HepG2 (cell line): ENCODE data around the gene ADCK2. TPM values are rescaled to one million over a fixed set of nuclear protein-coding genes. Genes with fewer than 3 reads are reported as not detected.

ENCODE experiments used
- BORCS8-MEF2B ChIP-seq: sonication (generic); formaldehyde crosslinking; IDR thresholded peaks from 2 replicates; pipeline ENCODE4 v1.8.0; 2022; ENCODE audit warnings: mild to moderate bottlenecking, missing genetic modification reagents
- CREBL2 ChIP-seq: sonication (generic); formaldehyde crosslinking; IDR thresholded peaks from 2 replicates; pipeline ENCODE4 v1.8.1; 2023; ENCODE audit warnings: missing genetic modification reagents, mild to moderate bottlenecking, borderline replicate concordance
- CSRNP2 ChIP-seq: sonication (generic); formaldehyde crosslinking; conservative IDR thresholded peaks from 2 replicates; pipeline ENCODE4 v1.8.0; 2022; ENCODE audit warnings: low read depth, missing genetic modification reagents
- DZIP1 ChIP-seq: sonication (generic); formaldehyde crosslinking; IDR thresholded peaks from 2 replicates; pipeline ENCODE4 v1.5.0; 2020; ENCODE audit warnings: mild to moderate bottlenecking, missing genetic modification reagents
- IKZF5 ChIP-seq: IDR thresholded peaks from 2 replicates; pipeline ENCODE4 v1.6.1; 2018; ENCODE audit warnings: missing genetic modification reagents, mild to moderate bottlenecking, missing compliant biosample characterization
- KAT2B ChIP-seq: fragments of 150-350 bp; IDR thresholded peaks from 2 replicates; pipeline ENCODE4 v1.6.1; 2014; ENCODE audit warnings: low read depth, low read length, borderline replicate concordance
- PATZ1 ChIP-seq: sonication (generic); formaldehyde crosslinking; IDR thresholded peaks from 2 replicates; pipeline ENCODE4 v1.4.0; 2020; ENCODE audit warnings: missing genetic modification reagents
- POLR2G ChIP-seq: fragments of 200-400 bp; formaldehyde crosslinking; IDR thresholded peaks from 2 replicates; pipeline ENCODE4 v1.6.1; 2018; ENCODE audit warnings: mild to moderate bottlenecking, low read depth, low read length, moderate library complexity
- THAP11 ChIP-seq: IDR thresholded peaks from 2 replicates; pipeline ENCODE4 v1.6.1; 2016; ENCODE audit warnings: missing biosample characterization, missing genetic modification reagents
- ZFP82 ChIP-seq: sonication (generic); formaldehyde crosslinking; IDR thresholded peaks from 2 replicates; pipeline ENCODE4 v1.5.1; 2020; ENCODE audit warnings: mild to moderate bottlenecking, missing genetic modification reagents, borderline replicate concordance
- ZFP90 ChIP-seq: sonication (generic); formaldehyde crosslinking; IDR thresholded peaks from 2 replicates; pipeline ENCODE4 v1.8.0; 2022; ENCODE audit warnings: missing genetic modification reagents, mild to moderate bottlenecking, inconsistent platforms, borderline replicate concordance
- ZNF256 ChIP-seq: sonication (generic); formaldehyde crosslinking; conservative IDR thresholded peaks from 2 replicates; pipeline ENCODE4 v1.4.0; 2020; ENCODE audit warnings: missing genetic modification reagents
- ZNF263 ChIP-seq: sonication (generic); formaldehyde crosslinking; IDR thresholded peaks from 2 replicates; pipeline ENCODE4 v1.4.0; 2020; ENCODE audit warnings: missing genetic modification reagents
- ZNF296 ChIP-seq: sonication (generic); formaldehyde crosslinking; conservative IDR thresholded peaks from 2 replicates; pipeline ENCODE4 v1.5.0; 2020; ENCODE audit warnings: mild to moderate bottlenecking, missing genetic modification reagents
- ZNF547 ChIP-seq: sonication (generic); formaldehyde crosslinking; IDR thresholded peaks from 2 replicates; pipeline ENCODE4 v1.5.1; 2020; ENCODE audit warnings: mild to moderate bottlenecking, missing genetic modification reagents
- ZNF619 ChIP-seq: sonication (generic); formaldehyde crosslinking; IDR thresholded peaks from 2 replicates; pipeline ENCODE4 v1.4.0; 2020; ENCODE audit warnings: mild to moderate bottlenecking, missing genetic modification reagents
- ZNF691 ChIP-seq: sonication (generic); formaldehyde crosslinking; IDR thresholded peaks from 2 replicates; pipeline ENCODE4 v1.4.0; 2020; ENCODE audit warnings: missing genetic modification reagents, low read depth, mild to moderate bottlenecking, borderline replicate concordance
- ZNF740 ChIP-seq: sonication (generic); formaldehyde crosslinking; IDR thresholded peaks from 2 replicates; pipeline ENCODE4 v1.4.0; 2020; ENCODE audit warnings: missing genetic modification reagents
- ZNF747 ChIP-seq: sonication (generic); formaldehyde crosslinking; IDR thresholded peaks from 2 replicates; pipeline ENCODE4 v1.8.1; 2023; ENCODE audit warnings: missing genetic modification reagents, mild to moderate bottlenecking, borderline replicate concordance
- ZNF776 ChIP-seq: sonication (generic); formaldehyde crosslinking; IDR thresholded peaks from 2 replicates; pipeline ENCODE4 v1.4.0; 2020; ENCODE audit warnings: mild to moderate bottlenecking, missing genetic modification reagents
- polyA plus RNA-seq, 8 experiments: library from polyadenylated mRNA; depleted of rRNA in 3 of 8; stranded (reverse) in 7 of 8; unstranded in 1 of 8; fragments of >200 nt; fragmentation: Illumina TruSeq in 4 of 8; extraction: Trizol in 4 of 8; gene quantifications; 2 replicates each; pipeline versions ENCODE4 v1.2.1 to v1.2.3, GENCODE V29; 2011 to 2016; ENCODE audit warnings: low read depth in 4 of 8, missing spikeins in 1 of 8, mixed read lengths in 1 of 8; ENCODE audit not compliant: insufficient read depth in 1 of 8
- total RNA-seq, 5 experiments: library from RNA; depleted of rRNA; stranded (reverse); fragments of >200 nt; fragmentation: Illumina TruSeq; extraction: Trizol; gene quantifications; 2 replicates each; pipeline ENCODE4 v1.2.3, GENCODE V29; 2016; ENCODE audit warnings: low read depth in 1 of 5

Gene ADCK2
- total and polyA plus RNA-seq, 2 of the 13 experiments (the other 11 are each of a cell fraction or from before 2014, with no cell fraction given) = 8.6 to 18.8 TPM

GRCh38 chr7:140653319-140654108 is 19.2 kb upstream of the ADCK2 start (continued):
- no peak for TF ChIP-seq ZNF776 (CRISPR knock-in tag)
- no peak for TF ChIP-seq ZNF296 (CRISPR knock-in tag)
- no peak for TF ChIP-seq BORCS8-MEF2B (CRISPR knock-in tag)
- no peak for TF ChIP-seq KAT2B
- no peak for TF ChIP-seq ZNF691
- TF ChIP-seq CREBL2 (CRISPR knock-in tag) = no peak
- no peak for TF ChIP-seq ZNF256 (CRISPR knock-in tag)
- no peak for TF ChIP-seq DZIP1
- TF ChIP-seq IKZF5 (CRISPR knock-in tag) = 0 out of 2 replicates have a peak, but pooled peaks have one; percentile 28
- TF ChIP-seq ZFP82 = no peak
- TF ChIP-seq PATZ1 (CRISPR knock-in tag) = no peak
- TF ChIP-seq ZNF263 = no peak
- TF ChIP-seq ZFP90 (CRISPR knock-in tag) = no peak
- TF ChIP-seq ZNF747 (CRISPR knock-in tag) = no peak
- TF ChIP-seq POLR2G = no peak
- no peak for TF ChIP-seq CSRNP2 (CRISPR knock-in tag)
- 0 out of 2 replicates have a peak, but pooled peaks have one; percentile 17 for TF ChIP-seq THAP11
- TF ChIP-seq ZNF547 = no peak
- TF ChIP-seq ZNF619 (CRISPR knock-in tag) = no peak
- no peak for TF ChIP-seq ZNF740 (CRISPR knock-in tag)
